ENCODE results near the gene C1orf232. TPM values are rescaled to one million over a fixed set of nuclear protein-coding genes. Genes with fewer than 3 reads are reported as not detected.

The C1orf232 gene
- total RNA-seq, 1 donor from 2014 or later, result not detected

DNA sequence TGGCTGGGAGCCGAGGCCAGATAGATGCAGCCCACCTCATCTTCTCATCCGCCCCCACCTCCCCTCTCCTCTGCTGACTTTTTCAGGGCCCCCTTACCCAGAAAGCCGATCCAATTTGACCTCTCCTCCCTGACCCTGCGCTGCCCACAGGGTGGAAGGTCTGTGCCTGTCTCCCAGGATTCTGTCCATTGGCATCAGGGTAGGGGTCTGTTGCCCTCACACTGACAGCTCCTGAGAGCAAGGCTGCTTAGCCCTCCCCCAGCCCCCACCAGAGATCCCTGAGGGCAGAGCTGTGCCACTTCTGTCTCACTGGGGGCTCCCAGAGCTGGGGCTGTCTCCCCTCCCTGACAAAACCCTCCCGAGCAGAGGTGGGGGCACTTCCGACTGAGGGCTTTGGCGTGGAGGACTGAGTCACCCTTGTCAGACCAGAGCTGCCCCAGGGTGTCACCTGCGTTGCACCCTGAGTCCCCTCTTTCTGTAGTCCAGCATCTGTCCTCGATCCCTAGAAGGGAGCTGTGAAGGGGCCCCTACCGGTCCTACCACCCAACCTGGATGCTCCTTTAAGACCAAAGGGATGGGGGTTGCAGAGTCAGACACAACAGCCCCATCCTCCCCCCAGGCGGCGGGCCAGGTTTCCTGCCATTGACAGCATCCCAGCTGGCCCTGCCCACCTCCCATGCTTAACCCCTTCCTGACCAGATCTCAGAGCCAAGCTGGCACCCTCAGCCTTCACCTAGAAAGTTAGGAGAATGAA, 12.3 kb downstream of the C1orf232 start:
- Mint-ChIP-seq H3K36me3 (ENCODE audit: low read depth) (no peaks in the 10 kb centered on the region), H3K27me3 (ENCODE audit: low read depth) (peaks cover 3% of the 10 kb centered on the region), H3K4me1 (ENCODE audit: low read depth) (peaks cover 19% of the 10 kb centered on the region), H3K4me3 (ENCODE audit: unreplicated experiment) (no peak overlapping the region), H3K9me3 (ENCODE audit: low read depth) (no peaks in the 10 kb centered on the region), H3K27ac (ENCODE audit: unreplicated experiment) (no peak overlapping the region)
- DNase-seq (ENCODE audit: low spot score), result peak; percentile 77
- TF ChIP-seq, protein P1, sequence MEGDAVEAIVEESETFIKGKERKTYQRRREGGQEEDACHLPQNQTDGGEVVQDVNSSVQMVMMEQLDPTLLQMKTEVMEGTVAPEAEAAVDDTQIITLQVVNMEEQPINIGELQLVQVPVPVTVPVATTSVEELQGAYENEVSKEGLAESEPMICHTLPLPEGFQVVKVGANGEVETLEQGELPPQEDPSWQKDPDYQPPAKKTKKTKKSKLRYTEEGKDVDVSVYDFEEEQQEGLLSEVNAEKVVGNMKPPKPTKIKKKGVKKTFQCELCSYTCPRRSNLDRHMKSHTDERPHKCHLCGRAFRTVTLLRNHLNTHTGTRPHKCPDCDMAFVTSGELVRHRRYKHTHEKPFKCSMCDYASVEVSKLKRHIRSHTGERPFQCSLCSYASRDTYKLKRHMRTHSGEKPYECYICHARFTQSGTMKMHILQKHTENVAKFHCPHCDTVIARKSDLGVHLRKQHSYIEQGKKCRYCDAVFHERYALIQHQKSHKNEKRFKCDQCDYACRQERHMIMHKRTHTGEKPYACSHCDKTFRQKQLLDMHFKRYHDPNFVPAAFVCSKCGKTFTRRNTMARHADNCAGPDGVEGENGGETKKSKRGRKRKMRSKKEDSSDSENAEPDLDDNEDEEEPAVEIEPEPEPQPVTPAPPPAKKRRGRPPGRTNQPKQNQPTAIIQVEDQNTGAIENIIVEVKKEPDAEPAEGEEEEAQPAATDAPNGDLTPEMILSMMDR (IDR thresholded peaks at IDR 0.05), result no peak

DNA sequence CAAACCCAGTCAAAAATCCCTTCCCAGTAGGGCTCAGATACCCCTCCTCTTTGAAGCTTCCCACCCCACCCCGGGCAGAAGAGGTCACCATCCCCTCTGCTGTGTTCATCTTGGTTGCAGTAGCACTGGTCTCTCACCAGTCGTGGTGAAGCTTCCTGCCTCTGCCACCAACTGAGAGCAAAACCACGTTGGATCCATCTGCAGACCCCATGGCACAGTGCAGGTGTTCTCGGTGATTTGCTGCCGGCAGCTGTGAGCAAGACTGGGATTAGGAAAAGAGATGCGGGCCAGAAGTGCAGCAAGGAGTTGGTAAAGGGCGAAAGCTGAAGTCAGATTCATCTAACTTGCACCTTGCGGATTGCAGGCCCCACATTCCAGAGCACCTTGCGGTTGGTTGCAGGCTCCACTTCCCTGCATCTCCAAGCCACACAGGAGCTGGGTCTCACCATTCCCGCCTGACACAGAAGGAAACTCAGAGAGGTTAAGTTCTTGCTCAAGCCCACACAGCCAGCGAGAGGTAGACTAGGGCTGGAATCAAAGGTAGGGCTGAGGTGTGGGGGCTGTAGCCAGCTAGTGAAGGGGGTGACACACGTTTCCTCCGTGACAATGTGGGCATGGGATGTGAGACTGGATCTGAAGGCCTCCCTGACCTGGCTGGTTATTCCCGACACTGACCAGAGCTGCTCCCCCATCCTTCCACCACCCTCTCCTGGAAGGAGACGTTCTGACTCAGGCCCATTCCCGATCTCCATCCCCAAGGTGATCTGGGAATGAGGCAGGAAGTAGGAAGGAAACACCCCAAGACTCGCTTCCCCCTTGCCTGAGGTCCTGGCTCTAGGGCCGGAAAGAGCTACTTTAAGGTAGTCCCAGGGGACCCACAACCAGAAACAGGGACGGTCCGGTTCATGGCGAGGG, 13.1 kb downstream of the C1orf232 start:
- no peak overlapping the region for H3K27ac Mint-ChIP-seq (ENCODE audit: unreplicated experiment)
- DNase-seq (ENCODE audit: low spot score), result peak; percentile 44
- no peaks in the 10 kb centered on the region for H3K36me3 Mint-ChIP-seq (ENCODE audit: low read depth)
- H3K9me3 Mint-ChIP-seq (ENCODE audit: low read depth), result no peaks in the 10 kb centered on the region
- H3K4me3 Mint-ChIP-seq (ENCODE audit: unreplicated experiment), result no peak overlapping the region
- peaks cover 3% of the 10 kb centered on the region for H3K27me3 Mint-ChIP-seq (ENCODE audit: low read depth)
- peaks cover 15% of the 10 kb centered on the region for H3K4me1 Mint-ChIP-seq (ENCODE audit: low read depth)
- TF ChIP-seq, protein P1 (IDR thresholded peaks at IDR 0.05), result no peak

DNA sequence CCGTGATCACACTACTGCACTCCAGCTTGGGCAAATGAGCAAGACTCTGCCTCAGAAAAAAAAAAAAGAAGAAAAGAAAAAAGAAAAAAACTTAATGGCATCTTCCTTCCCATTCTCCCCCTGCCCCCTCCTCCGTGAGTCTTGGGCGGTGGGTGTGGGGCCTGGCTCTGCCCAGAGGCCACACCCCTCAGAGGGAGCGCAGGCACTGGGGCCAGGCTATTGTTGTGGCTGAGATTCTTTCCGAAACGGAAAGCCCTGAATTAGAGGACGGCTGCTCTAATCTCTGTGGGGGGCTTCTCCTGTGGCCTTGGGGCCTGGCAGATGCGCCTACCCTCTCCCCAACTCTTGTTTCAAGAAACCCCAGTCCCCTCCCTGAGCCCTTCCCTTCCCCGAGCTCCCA, 14.0 kb downstream of the C1orf232 start:
- TF ChIP-seq, protein P1 (IDR thresholded peaks at IDR 0.05), result no peak
- Mint-ChIP-seq H3K27me3 (ENCODE audit: low read depth) (peaks cover 5% of the 10 kb centered on the region), H3K36me3 (ENCODE audit: low read depth) (no peaks in the 10 kb centered on the region), H3K9me3 (ENCODE audit: low read depth) (no peaks in the 10 kb centered on the region), H3K27ac (ENCODE audit: unreplicated experiment) (no peak overlapping the region), H3K4me1 (ENCODE audit: low read depth) (peaks cover 15% of the 10 kb centered on the region), H3K4me3 (ENCODE audit: unreplicated experiment) (no peak overlapping the region)
- peak; percentile 29 for DNase-seq (ENCODE audit: low spot score)

DNA sequence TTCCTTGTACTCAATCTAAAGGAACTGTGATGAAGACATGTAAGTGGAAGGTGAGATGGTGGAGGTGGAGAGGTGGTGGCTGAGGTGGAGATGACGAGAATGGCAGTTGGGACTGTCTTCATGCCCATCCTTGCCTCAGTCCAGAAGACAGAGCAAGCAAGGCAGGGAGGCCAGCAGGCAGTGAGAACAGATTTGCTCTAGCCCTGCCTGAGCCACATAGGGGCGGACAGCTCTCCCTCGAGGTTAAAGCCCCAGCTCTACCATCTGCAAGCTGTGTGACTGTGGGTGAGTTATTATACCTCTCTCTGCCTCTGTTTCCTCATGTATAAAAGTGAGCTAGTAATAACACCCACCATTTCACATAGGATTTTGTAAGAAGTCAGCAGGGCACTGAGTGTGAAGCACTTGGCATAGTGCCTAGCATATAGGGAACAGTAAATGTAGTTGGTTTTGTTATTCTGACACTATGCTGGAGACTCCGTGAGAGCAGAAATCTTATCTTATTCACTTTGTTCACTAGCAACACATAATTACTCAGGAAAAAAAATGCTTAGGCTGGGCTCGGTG, 14.7 kb downstream of the C1orf232 start:
- peaks cover 13% of the 10 kb centered on the region for H3K4me1 Mint-ChIP-seq (ENCODE audit: low read depth)
- H3K9me3 Mint-ChIP-seq (ENCODE audit: low read depth), result no peaks in the 10 kb centered on the region
- H3K27ac Mint-ChIP-seq (ENCODE audit: unreplicated experiment), result no peak overlapping the region
- no peaks in the 10 kb centered on the region for H3K36me3 Mint-ChIP-seq (ENCODE audit: low read depth)
- H3K27me3 Mint-ChIP-seq (ENCODE audit: low read depth), result peaks cover 5% of the 10 kb centered on the region
- TF ChIP-seq, protein P1 (IDR thresholded peaks at IDR 0.05), result no peak
- no peak overlapping the region for H3K4me3 Mint-ChIP-seq (ENCODE audit: unreplicated experiment)
- DNase-seq (ENCODE audit: low spot score), result peak; percentile 24

DNA sequence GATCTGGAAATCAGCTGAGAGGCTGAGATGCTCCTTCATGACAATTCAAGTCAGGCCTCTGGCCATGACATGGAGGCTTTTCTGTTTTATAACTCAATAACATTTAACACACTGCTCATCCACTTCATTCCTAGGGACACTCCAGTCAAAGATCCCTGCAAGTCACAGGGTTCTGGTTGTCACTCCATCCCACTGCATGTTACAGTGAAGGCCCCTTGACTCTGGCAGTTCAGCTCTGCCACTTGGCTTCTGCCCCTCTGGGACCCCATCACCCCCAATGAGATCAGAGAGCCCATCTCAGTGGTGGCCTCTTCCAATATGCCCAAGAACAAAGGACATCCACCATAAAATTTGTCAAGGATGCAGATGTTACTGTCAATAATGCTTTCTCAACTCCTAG, 19.9 kb downstream of the C1orf232 start:
- Mint-ChIP-seq H3K4me1 (ENCODE audit: low read depth) (no peaks in the 10 kb centered on the region), H3K4me3 (ENCODE audit: unreplicated experiment) (no peak overlapping the region), H3K27ac (ENCODE audit: unreplicated experiment) (no peak overlapping the region), H3K36me3 (ENCODE audit: low read depth) (no peaks in the 10 kb centered on the region), H3K27me3 (ENCODE audit: low read depth) (peaks cover 2% of the 10 kb centered on the region), H3K9me3 (ENCODE audit: low read depth) (no peaks in the 10 kb centered on the region)
- peak; percentile 15 for DNase-seq (ENCODE audit: low spot score)
- TF ChIP-seq, protein P1 (IDR thresholded peaks at IDR 0.05), result no peak

Measured in chondrocyte (in vitro differentiated cells).